Measurements from ENCODE around the gene CLCN5.

GRCh38 chrX:49960061-49960460 is 37.7 kb downstream of the CLCN5 start:
- no peak for TF ChIP-seq CTCF (IDR thresholded peaks at IDR 0.05; ENCODE audit: low read depth, low read length)
- no peak for TF ChIP-seq POLR2A (IDR thresholded peaks at IDR 0.05; ENCODE audit: extremely low read depth, insufficient read length)

All from NB4 (cell line).